Stimulated activated CD8-positive, alpha-beta memory T cell treated with anti-CD3 and anti-CD28 coated beads, Interleukin-12 subunit alpha, Interleukin-12 subunit beta, amount 100 ng/mL, for 24 hours (primary cell): ENCODE data around the gene SORCS1.

Experiments used
- DNase-seq: peaks from one replicate; pipeline ENCODE4 v3.0.0-alpha.2; 2020; ENCODE audit errors: extremely low read depth

The SORCS1 gene

DNA sequence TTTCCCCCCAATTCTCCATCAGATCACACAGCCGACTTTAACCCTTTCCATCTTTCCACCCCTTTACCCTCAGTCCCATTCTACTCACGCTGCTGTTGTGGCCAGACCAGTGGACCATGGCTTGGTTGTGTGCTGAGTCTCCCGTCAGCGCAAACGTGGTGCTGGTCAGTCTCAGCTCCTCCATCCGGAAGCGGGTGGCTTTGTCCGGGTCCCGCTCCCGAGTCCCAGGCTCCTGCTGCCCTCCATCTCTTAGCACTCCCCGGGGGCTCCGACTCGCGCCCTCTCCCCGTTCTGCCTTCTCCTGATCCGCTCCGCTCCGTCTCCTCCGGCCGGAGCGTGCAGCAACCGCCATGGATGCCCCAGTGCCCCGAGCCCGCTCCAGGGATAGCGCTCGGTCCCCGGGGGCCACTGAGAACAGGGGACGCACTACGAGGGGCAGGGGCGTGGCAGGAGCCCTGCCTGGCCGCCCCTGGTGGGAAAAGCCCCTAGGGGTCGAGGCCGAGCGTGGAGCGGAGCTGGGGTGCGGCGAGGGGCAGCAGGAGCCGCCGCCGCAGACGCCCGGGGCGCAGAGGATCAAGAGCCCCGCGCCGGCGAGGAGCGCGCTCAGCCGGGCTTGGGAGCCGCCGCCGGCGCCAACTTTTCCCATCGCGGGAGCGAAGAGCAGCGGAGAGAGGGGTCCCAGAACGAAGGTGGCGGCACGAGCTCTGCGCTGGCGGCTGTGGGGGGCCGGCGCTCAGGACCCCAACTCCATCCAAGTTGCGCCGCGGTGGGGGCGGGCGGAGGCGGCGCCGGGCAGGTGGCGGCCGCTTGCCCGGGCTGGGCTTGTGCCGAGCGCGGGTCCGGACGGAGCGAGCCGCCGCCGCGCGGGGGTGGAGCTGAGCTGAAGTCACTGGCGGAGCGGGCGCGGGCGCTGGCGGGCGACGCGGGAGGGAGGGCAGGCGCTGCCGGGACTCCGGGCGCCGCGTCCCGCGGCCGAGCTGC lies at the start of gene SORCS1:
Gene SORCS1 (minus strand): TSS at position 826 of the 981 bp plus-strand sequence.
- DNase-seq = no peak

DNA sequence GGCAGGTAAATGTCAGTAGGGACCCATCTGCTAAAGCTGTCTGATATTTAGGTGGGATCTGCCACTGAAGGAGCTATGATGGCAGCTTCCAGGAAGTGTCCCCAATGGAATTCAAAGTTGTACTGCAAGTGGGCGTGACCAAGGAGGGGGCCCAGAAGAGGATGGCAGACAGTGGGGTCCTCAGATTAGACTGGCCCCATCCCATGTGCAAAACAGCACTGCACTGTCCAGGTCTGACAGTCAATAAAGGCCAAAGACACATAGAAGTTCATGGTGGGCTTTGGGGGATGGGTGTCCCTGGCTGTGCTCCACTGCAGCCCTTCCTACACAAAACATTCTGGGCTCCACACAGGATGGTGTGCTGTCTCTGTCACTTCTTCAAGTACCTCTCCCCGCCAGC lies 49.8 kb upstream of the SORCS1 start:
- no peak for DNase-seq

DNA sequence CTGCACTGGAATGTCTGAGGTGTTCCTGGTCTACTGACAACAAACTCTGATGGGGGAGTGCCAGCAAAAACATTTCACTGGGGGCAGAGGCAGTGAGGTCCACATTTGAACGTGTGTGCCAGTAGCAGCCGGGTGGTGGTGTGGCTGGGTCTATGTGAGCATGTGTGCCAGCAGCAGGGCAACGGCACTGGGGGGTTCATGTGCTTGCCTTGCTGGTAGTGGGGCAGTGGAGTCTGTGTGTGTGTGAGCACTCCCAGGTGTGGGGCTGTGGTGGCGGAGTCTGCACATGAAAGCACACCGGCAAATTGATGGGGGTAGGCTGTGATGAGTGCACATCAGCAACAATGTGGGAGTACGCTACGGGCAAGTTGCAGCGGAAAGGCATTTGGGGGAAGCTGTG lies 49.4 kb upstream of the SORCS1 start:
- no peak for DNase-seq

DNA sequence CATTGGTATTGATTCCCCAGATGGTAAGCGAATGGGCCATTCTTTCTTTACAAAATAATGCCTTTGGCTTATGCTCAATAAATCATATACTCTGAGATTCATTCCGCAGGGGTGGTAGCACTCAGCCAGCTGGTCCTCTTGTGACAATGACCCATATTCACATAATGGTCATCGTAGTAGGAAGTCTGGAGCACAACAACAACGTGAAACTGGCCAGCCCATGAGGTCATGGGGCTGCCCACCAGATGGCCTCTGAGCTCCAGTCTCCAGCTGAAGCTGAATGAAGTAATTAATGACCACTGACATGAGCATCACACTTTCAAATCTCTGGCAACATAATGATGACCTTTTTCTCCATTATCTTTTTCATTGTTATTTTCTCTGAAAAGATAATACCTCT lies 42.3 kb upstream of the SORCS1 start:
- DNase-seq = no peak

DNA sequence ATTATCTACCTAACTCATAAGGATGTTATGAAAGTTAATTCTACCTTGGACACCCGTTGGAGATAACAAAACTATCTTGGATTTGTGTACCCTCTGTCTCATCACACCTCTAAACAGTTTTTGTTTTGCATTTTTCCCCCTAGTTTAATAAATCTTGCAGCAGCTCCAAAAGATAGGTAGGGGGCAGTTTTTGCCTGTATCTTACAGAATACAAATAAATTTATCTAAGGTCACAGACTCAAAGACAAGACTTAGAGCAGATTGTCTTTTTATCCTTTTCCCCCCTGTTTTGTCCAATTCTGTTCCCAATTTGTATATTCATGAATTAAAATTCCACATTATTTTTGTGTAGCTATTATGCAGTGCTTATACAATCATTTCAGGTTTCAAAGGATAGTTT lies 5.0 kb upstream of the SORCS1 start:
- DNase-seq = no peak

DNA sequence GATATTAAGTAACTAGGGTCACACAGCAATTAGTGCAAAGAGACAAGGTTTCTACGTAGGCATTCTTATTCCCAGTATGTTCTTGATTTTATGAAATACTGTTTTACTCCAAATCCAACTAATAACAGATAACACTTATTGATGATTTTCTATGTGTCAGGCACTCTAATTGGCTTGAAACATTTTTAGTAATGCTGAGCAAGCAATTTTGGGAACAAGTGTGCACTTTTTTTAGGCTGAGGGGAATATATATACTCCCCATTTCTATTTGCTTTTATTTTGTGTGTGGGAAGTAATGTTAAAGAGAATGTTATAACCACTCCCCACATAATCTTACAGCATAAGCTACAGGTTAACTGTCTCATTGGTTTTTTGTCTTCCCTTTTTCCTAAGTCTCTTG lies 4.2 kb upstream of the SORCS1 start:
- no peak for DNase-seq

DNA sequence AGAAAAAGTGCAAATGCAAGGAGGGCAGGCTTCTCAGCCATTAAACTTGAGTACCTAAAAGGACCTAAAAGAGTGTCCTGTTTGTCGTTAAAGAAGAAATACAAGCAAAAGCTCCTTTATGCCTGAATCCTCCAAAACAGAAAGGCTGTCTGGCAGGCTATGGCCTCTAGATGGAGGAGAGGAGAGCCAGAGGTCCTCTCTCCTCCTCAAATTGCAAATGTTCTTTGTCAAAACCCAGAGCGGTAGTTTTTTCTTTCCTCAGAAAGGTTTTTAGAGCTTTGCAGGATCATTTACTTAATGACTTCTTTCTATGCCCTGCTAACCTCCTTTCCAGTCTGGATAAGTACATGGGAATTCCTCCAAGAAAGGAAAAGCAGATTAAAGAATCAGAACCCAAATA lies 1.9 kb upstream of the SORCS1 start:
- no peak for DNase-seq

DNA sequence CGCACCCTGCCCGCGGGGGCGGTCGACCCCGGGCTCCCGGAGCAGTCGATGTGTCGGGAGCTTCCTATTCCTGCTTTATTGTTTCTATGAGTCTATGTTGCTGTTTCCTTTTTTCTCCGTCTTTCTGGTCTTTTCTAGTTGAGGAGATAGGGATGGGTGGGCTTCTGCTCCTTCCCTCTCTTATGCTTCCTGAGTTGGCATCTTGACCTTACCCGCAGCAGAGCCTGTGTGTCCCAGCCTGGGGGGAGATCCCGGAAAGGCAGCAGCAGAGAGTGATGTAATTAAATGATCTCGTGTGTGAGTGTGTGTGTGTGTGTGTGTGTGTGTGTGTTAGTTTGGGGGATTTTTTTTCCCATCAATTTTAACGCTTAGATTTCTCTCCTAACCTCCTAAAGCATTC lies 486 bp upstream of the SORCS1 start:
- DNase-seq = no peak

DNA sequence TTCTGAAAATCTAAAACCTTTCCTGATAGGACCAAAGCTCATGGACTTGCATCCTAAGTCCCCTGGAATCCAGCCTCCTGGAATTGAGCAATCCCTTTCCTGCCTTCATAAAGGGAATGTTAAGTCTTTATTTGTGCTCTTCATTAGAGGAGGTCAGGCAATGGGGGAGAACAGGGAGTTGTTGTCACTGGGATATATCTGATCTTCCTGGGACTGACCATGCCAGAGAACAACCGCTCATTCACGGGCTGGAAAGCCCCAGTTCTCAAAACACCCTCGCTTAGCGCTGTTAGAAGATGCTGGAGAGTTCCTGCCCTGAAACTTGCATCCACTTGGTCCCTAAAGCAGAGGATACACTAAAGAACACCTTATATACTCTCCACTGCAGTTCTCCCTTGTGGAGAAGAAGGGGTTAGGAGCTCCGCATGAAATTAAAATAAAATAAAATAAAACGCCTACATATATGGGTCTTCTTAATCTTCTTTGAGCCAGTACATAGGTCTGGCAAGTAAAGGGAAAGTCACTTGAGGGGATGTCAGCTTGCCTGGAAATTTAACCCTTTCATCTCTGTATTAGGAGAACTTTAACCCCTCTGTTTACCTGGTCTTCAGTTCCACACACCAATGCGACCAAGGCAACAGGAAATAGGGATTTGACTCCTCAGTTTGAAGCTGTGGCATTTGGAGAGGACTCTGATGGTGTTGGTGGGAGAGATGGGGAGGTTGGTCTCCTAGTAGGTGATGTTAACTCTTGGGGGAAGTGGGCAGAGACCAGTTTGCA lies 1.2 kb downstream of the SORCS1 start:
- no peak for DNase-seq

DNA sequence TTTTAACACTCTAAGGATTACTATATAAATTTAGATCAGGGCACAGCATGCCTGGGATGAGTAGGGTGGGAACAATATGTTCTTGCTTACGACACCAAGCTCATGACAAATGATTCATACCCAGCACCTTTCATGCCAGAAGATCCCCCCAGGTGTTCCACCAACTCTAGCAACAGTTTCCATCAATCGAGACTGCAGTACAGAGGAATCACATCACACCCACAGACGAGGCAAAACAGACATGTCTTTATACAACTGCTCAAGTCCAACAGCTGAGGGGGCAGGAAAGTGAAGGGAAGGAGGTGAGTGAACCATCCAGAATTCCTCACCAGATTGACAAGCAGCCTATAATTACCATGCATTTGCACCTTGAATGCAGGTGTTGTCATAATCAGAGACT lies 3.6 kb downstream of the SORCS1 start:
- DNase-seq = no peak

DNA sequence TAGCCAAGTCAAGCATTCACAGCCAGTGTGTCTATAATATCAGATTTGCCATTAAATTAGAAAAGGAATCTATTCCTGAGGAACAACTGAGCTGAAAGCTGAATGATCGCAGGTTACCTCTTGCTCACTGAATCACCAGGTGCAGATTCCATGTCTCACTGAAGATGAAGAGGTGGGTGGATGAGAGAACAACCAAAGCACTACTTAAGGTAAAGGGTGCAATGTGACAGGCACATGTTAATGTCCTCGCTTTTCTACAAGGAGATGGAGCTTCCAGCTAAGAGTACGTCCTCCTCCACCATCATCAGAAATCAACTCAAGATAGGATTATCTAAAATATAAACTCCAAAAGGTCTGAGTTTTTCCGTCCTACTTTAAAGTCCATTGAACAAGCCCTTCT lies 4.6 kb downstream of the SORCS1 start:
- no peak for DNase-seq

DNA sequence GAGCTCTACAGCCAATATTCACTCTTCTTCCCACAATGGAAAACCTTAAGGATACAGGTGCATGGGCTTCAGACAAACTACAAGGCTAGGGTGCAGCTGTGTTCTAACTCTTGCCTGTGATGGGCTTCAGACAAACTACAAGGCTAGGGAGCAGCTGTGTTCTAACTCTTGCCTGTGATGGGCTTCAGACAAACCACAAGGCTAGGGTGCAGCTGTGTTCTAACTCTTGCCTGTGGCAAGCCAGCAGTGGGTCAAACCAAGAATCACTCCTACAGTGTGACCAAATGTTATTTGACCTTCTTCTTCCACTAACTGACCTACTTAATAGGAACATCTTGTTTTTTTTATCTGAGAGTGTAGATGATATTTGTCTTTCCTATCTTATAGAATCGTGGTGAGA lies 7.4 kb downstream of the SORCS1 start:
- DNase-seq = no peak

DNA sequence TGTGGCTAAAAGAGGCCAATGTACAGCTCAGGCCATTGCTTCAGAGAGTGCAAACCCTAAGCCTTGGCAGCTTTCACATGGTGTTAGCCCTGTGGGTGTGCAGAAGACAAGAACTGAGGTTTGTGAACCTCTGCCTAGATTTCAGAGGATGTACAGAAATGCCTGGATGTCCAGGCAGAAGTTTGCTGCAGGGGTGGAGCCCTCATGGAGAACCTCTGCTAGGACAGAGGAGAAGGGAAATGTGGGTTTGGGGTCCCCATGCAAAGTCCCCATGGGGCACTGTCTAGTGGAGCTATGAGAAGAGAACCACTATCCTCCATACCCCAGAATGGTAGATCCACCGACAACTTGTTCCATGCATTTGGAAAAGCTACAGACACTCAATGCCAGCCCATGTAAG lies 12.4 kb downstream of the SORCS1 start:
- no peak for DNase-seq

DNA sequence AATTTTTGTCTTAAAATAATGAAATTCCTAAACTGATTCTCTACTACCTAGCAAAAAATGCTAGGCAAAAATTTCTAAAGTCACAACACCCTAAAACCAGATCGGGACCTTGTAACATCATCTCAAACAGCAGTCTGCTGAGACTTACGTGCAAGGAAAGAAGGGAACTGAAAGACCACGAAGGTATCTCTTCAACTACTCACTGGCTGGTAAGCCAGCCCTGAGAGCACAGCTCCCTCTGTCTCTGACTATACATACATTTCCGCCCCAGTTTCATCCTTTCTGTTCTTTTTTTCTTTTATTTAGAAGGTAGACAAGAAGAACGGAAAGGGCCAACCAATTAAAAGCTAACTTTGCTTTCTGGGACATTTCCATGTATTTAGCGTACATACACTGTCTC lies 15.6 kb downstream of the SORCS1 start:
- no peak for DNase-seq

DNA sequence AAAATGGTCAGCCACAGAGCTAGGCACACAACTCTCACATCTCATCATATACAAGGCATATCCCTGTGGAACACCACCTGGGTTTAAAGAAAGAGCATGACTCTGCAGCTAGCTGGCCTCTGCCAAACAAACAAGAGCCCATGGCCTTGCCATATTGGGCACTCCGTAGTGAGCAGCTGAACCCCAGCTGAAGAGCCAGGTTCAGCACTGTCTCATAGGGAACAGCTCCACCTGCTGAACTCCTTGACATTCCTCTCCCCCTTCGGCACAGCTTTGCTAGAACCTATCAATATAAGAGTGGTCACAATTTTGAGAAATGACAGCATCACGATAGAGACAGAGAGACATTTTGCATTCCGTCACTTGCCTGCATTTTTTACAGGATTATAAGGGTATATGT lies 20.0 kb downstream of the SORCS1 start:
- no peak for DNase-seq

DNA sequence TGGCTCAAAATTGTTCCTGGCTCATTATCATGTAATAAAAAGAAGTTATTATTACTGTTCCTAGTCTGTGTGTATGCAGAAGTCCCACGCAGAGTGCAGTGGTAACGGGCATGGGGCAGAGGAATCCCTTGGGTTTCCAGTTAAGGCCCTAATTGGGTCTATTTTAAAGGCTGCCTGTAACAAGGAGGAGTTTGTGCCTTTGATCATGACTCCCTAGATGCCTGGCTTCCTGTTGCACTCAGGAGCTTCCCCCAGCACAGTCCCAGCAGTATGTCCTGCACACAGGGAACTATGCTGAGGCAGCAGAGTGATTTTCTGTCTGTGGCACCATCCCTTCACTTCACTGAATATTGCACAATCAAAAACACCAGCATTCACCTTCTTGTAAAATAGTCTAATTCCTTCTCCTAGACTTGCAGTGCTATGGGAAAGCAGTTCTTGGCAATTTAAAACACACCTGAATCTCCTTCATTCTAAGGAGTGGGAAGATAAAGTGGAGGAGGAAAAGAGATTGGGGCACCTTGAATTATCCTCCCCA lies 22.9 kb downstream of the SORCS1 start:
- DNase-seq = no peak

DNA sequence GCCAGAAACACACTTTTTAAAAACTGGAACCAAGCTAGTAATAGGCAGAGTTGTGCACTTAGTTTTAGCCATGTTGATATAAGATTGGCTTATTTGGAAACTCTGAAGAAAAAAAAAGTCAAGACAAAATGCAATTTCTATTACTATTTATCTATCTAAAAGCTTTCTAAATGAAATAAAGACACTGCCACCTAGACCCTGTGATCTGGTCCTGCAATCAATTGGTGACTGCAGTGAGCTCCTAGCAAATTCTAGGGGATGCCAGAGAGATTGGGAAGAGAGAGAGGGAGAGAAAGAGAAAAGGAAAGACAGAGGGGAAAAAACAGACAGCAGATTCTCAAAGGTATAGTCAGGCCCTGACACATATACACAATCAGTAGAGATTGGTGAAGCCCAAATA lies 25.3 kb downstream of the SORCS1 start:
- DNase-seq = no peak

DNA sequence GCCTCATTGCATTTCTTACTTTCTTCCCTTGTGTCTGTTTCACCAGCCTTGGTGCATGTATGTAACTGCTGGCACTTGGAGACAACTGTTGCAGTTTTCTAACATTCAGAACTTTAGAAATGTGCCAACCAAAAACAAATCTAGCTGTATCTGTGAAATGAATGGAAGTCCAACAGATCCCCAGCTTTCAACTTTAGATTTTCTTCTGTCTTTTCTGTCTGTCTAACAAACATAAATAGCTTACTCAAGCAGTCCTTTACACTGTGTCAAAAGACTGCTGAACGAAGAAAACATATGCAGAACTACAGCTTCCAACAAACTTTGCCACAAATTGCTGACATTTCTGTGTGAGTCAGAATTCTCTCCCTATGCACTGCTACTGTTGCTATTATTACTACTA lies 30.9 kb downstream of the SORCS1 start:
- no peak for DNase-seq

DNA sequence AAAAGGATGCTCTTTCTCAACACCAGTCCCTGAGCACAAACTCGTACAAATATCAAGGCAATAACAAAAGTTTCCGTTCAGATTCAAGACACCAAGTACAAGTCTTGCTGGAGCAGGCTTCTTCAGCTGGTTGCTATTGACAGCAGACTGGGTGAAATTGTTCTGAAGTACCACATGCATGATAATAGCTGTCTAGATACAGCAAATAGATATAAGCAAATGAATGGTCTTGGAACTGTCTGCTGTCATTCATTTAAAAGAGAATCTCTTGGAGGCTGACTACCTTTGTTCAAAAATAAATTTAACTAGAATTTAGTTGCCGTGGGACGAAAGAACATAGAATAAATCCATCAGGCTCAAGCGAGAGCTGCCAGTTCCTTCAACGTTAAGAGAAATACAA lies 35.5 kb downstream of the SORCS1 start:
- DNase-seq = no peak

DNA sequence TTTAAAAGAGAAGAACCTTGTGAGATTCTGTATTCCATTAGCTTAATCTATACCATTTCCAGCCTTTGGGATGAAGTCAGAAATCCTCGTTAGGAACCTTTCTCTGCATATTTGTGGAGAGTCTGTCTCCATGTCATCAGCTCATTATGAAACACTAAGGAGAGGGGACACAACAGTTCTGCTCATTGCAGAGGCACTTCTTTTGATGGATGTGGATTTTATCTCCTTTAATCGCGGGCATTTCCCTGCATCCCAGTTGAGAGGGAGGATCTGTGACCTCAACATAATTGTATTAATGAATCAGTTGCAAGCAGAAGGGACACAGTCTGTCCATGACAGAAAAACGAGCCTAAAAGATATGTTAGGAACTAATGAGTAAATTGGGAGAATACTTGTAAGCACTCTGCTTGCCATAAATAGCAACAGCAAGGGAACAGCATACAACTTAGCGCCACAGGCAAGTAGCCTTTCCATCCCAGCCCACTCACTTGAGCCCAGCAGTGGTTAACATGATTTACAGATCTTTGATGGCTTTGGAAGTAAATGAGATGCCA lies 37.9 kb downstream of the SORCS1 start:
- DNase-seq = no peak

DNA sequence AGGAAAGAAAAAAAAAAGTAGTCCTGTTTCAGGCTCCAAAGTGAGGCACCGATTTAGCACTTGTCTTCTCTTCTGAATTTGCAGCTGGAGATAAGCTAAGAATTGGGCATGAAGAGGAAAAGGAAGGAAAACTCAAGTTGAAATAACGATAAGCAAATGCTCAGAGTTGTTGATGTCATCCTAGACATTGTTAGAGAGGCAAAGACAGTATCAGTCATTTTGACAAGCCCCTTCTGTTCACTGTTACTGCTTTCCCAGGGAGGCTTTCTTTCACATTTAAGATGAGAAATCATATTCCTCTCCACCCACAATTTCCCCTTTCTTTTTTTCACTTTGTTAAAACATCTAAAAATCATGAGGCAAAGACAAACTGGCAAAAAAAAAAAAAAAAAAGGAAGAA lies 41.8 kb downstream of the SORCS1 start:
- DNase-seq = no peak

DNA sequence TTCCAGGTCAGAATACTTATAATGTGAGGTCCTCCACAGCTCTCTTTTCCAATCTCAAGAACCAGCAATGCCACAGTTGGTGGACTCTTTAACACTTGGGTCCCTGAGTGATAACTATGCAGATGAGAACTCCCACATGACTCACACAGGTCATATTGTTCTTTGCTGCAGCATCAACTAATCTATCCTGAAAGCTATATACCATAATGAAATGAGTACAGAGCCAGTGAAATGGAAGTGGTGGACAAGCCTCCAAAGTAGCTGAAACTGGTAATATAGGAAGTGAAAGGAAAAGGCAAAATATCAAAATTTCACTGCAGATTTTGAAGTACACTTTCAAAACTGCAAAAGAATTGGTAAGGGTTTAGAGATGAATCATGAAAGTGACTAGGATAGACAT lies 45.6 kb downstream of the SORCS1 start:
- no peak for DNase-seq
